ENCODE data around the gene SLC12A1. TPM values are rescaled to one million over a fixed set of nuclear protein-coding genes. Genes with fewer than 3 reads are reported as not detected.

SLC12A1 gene
- total and polyA plus RNA-seq, 2 experiments from 2014 or later: not detected

DNA sequence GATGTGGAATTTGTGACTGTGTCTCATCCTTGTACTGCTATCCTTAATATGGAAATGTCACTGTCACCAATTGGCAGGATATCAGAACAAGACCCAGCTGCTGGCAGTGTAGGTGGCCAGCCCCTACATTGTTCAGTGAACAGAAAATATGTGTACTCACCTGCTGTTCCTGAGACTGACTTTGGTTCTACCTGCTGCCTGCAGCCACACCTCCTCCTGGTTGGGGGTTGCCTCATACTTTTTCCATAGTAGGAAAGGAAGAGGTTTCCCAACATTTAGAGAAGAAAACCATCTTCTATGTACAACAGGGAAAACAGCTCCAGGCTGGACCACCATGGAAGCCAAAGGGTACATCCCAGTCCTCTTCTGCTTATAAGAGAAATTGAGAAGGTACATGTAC lies 35.9 kb downstream of the SLC12A1 start:
- Histone ChIP-seq H3K27me3 (no peaks in the 10 kb centered on the region), H3K9me3 (ENCODE audit: low read depth) (no peaks in the 10 kb centered on the region), H3K36me3 (no peaks in the 10 kb centered on the region), H3K4me3 (no peak overlapping the region), H3K27ac (no peak overlapping the region), H3K4me1 (ENCODE audit: low read depth) (no peaks in the 10 kb centered on the region)
- TF ChIP-seq, protein P1, sequence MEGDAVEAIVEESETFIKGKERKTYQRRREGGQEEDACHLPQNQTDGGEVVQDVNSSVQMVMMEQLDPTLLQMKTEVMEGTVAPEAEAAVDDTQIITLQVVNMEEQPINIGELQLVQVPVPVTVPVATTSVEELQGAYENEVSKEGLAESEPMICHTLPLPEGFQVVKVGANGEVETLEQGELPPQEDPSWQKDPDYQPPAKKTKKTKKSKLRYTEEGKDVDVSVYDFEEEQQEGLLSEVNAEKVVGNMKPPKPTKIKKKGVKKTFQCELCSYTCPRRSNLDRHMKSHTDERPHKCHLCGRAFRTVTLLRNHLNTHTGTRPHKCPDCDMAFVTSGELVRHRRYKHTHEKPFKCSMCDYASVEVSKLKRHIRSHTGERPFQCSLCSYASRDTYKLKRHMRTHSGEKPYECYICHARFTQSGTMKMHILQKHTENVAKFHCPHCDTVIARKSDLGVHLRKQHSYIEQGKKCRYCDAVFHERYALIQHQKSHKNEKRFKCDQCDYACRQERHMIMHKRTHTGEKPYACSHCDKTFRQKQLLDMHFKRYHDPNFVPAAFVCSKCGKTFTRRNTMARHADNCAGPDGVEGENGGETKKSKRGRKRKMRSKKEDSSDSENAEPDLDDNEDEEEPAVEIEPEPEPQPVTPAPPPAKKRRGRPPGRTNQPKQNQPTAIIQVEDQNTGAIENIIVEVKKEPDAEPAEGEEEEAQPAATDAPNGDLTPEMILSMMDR (IDR thresholded peaks at IDR 0.05; ENCODE audit: low read depth, low read length): no peak
- no peak for DNase-seq (ENCODE audit: low read depth in 1 of 2, low spot score in 1 of 2)

DNA sequence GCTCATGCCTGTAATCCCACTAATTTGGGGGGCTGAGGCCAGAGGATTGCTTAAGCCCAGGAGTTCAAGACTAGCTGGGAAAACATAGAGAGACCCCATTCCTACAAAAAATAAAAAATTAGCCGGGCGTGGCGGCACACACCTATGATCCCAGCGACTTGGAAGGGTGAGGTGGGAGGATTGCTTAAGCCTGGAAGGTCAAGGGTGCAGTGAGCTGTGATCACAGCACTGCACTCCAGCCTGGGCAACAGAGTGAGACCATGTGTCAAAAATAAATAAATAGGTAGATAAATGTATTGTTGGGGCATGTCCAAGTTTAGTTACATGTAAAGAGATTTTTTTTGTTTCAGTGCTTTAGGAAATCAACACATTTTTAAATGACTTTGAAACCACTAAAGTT lies 36.4 kb downstream of the SLC12A1 start:
- Histone ChIP-seq H3K9me3 (ENCODE audit: low read depth) (no peaks in the 10 kb centered on the region), H3K4me1 (ENCODE audit: low read depth) (no peaks in the 10 kb centered on the region), H3K4me3 (no peak overlapping the region), H3K36me3 (no peaks in the 10 kb centered on the region), H3K27ac (no peak overlapping the region), H3K27me3 (no peaks in the 10 kb centered on the region)
- DNase-seq (ENCODE audit: low read depth in 1 of 2, low spot score in 1 of 2): no peak
- TF ChIP-seq, protein P1 (IDR thresholded peaks at IDR 0.05; ENCODE audit: low read depth, low read length): no peak

DNA sequence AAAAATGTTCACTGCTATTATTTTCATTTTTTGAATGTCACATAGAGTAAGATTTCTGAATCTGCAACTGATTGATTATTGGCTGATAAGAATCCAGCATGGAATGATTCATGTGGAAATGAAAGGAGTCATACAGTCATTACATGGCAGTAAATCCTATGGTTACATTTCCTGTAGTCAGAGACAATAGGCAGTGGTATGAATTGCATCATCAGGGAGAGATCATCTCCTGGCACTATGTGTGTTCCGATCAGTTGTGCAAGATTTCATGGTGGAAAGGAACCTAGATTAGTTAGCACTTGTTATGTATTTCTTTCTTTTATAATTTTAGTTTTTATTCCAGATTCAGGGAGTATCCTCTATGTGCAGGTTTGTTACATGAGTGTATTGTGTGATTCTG lies 38.8 kb downstream of the SLC12A1 start:
- H3K36me3 ChIP-seq: no peaks in the 10 kb centered on the region
- H3K4me1 ChIP-seq (ENCODE audit: low read depth): no peaks in the 10 kb centered on the region
- peak in 1 of 2 donors; percentile 43 for DNase-seq (ENCODE audit: low read depth in 1 of 2, low spot score in 1 of 2)
- no peaks in the 10 kb centered on the region for H3K27me3 ChIP-seq
- TF ChIP-seq, protein P1 (IDR thresholded peaks at IDR 0.05; ENCODE audit: low read depth, low read length): no peak
- H3K4me3 ChIP-seq: no peak overlapping the region
- H3K27ac ChIP-seq: no peak overlapping the region
- H3K9me3 ChIP-seq (ENCODE audit: low read depth): no peaks in the 10 kb centered on the region

DNA sequence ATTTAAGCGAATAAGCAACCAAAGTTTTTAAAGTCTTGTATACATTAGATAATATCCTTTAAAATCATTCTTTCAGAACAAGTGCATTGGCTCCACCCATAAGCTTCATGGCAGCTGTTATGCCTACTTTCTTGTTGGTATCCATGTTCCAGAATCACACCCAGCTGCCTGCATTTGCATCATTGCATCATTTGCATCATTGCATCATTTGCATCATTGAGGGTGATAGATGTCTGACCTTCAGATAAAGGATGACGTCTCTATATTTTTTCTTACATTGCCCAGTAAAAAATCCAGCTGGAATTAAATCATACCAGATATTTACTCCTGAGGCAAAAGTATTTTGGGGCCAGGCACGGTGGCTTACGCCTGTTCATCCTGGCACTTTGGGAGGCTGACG lies 42.3 kb downstream of the SLC12A1 start:
- DNase-seq (ENCODE audit: low read depth in 1 of 2, low spot score in 1 of 2): no peak
- H3K9me3 ChIP-seq (ENCODE audit: low read depth): no peaks in the 10 kb centered on the region
- H3K27me3 ChIP-seq: no peaks in the 10 kb centered on the region
- TF ChIP-seq, protein P1 (IDR thresholded peaks at IDR 0.05; ENCODE audit: low read depth, low read length): no peak
- no peaks in the 10 kb centered on the region for H3K4me1 ChIP-seq (ENCODE audit: low read depth)
- no peak overlapping the region for H3K27ac ChIP-seq
- H3K36me3 ChIP-seq: no peaks in the 10 kb centered on the region
- no peak overlapping the region for H3K4me3 ChIP-seq

DNA sequence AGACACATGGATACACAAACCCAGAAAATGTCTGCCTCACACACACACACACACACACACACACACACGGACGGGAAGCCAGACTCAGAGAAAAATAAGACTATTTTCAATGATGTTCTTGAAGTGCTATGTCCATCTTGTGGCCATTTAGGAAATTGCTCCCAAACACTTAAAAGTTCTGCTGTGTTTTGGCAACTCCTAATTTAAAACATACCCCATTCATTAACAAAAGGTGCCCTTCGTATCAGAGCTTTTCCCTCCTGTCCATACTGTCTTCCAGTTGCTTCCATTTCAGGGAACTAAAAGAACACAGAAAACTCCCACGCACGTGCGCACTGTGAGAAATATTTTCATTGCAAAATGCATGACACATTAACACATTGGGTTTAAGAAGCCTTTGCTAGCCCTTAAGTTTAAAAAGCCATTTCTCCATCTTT lies 44.6 kb downstream of the SLC12A1 start:
- Histone ChIP-seq H3K27ac (no peak overlapping the region), H3K4me1 (ENCODE audit: low read depth) (no peaks in the 10 kb centered on the region), H3K36me3 (no peaks in the 10 kb centered on the region), H3K27me3 (no peaks in the 10 kb centered on the region), H3K9me3 (ENCODE audit: low read depth) (no peaks in the 10 kb centered on the region), H3K4me3 (no peak overlapping the region)
- TF ChIP-seq, protein P1 (IDR thresholded peaks at IDR 0.05; ENCODE audit: low read depth, low read length): peak; percentile 66
- DNase-seq (ENCODE audit: low read depth in 1 of 2, low spot score in 1 of 2): peak; percentile 67 to 88

DNA sequence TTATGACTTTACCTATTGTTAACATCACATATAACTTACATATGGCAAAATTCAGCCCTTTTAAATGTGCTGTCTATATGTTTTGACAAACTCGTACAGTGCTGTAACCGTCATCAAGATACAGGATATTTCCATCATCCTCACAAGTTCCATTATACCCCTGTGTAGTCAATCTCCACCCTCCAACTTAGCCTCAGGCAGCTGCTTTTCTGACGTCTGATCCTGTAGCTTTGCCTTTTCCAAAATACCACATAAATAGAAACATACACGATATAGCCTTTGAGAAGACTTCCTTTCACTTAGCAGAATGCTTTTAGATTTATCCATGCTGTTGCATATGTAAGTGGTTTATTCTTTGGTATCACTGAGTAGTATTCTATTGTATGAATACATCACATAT lies 47.1 kb downstream of the SLC12A1 start:
- Histone ChIP-seq H3K27ac (no peak overlapping the region), H3K4me3 (no peak overlapping the region), H3K9me3 (ENCODE audit: low read depth) (no peaks in the 10 kb centered on the region), H3K27me3 (no peaks in the 10 kb centered on the region), H3K36me3 (no peaks in the 10 kb centered on the region), H3K4me1 (ENCODE audit: low read depth) (no peaks in the 10 kb centered on the region)
- no peak for DNase-seq (ENCODE audit: low read depth in 1 of 2, low spot score in 1 of 2)
- TF ChIP-seq, protein P1 (IDR thresholded peaks at IDR 0.05; ENCODE audit: low read depth, low read length): no peak
